ENCODE measurements around the gene SCD. TPM values are rescaled to one million over a fixed set of nuclear protein-coding genes. Genes with fewer than 3 reads are reported as not detected.
A peak's percentile ranks its signal among the peaks of the same experiment; 100 is the strongest.

SCD gene
- total and polyA plus RNA-seq, 2 of the 13 experiments (the other 11 are each of a cell fraction or from before 2014, with no cell fraction given), result 492 to 512 TPM

DNA sequence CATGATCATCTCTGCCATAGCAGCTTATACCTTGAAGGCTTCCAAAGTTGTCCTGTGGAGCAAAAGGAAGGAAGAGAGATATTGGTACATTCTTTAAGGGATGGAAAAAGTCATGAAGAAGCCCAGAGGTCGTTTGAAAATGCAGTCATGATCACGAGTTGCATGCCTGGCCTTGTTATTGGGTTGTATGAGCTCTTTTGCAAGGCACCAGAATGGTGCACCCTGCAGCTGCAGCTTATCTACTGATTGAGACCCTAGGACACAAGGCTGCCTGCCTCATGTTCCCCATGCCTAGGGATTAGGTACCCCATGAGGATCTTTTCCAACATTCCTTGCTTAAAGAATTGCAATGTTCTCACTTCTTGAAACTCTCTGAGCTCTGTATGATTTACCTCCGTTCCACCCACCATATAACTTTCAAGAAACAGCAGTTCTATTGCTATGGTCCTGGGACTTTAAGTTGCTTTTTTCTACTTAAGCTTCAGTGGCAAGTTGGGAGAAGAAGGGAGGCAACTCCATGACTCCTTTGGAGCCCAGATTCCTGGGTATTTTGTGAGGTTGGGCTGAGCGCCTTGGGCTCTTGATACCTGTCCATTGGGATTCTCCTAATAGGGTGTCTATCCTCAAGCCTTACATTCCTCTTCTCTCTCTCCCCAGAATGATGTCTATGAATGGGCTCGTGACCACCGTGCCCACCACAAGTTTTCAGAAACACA is 6.9 kb downstream of the SCD start:
- intact Hi-C loops (cut with micrococcal nuclease; ENCODE audit: unreplicated experiment), result no loop called here

More for the DNA sequence above, 6.9 kb downstream of the SCD start:
- POLR2A ChIA-PET, result interaction anchor here (1.1 to 2.1 kb wide), 4 partner anchors 8 to 19 kb away, joined by 4 to 10 read pairs (median 6); no protein-coding TSS in a partner anchor
- Histone ChIP-seq H3K4me2 (ENCODE audit: low read depth, low read length) (peak overlapping the region; percentile 53), H3K27ac (ENCODE audit: extremely low read length, insufficient read depth, low read length) (no peak overlapping the region), H2AFZ (ENCODE audit: low read length) (no peak overlapping the region), H3K36me3 (replicated peaks in 1 of 2; ENCODE audit: control insufficient read depth in 1 of 2, insufficient read depth in 2 of 2, low read length in 2 of 2) (peaks cover 33 to 88% of the 10 kb centered on the region in 2 experiments), H3K4me3 (replicated peaks in 1 of 3; ENCODE audit: insufficient read depth in 1 of 3, low read depth in 2 of 3, low read length in 3 of 3) (peak overlapping the region in 1 of 3 experiments; percentile 17; a peak in 1 of 6 replicates), H3K4me1 (ENCODE audit: insufficient read depth, low read length) (peaks cover 99% of the 10 kb centered on the region), H4K20me1 (ENCODE audit: insufficient read depth, low read length) (peaks cover 91% of the 10 kb centered on the region), H3K79me2 (ENCODE audit: insufficient read depth, low read length) (peaks cover 79% of the 10 kb centered on the region), H3K9ac (ENCODE audit: insufficient read depth, low read depth, low read length) (no peak overlapping the region), H3K9me3 (ENCODE audit: low read length) (no peaks in the 10 kb centered on the region), H3K27me3 (ENCODE audit: control insufficient read depth in 1 of 2, insufficient read depth in 2 of 2, low read length in 2 of 2) (no peaks in the 10 kb centered on the region)
- CTCF ChIA-PET (ENCODE audit: low intra/inter-chr PET ratio, low total read pairs), result no interaction called here
- ATAC-seq (no peak), FAIRE-seq (no peak), DNase-seq (ENCODE audit: low spot score) (no peak)
- WGBS (ENCODE audit: low lambda C conversion rate), result 86% methylated on average over 6 of the region's 6 CpGs
- TF ChIP-seq RBFOX2 (IDR thresholded peaks at IDR 0.05; ENCODE audit: low read depth, low read length) (peak; percentile 80), POLR2A (IDR thresholded peaks at IDR 0.05; ENCODE audit: insufficient read depth in 1 of 2, low read depth in 2 of 2, low read length in 2 of 2) (peak; percentile 33 to 61; a peak in 3 of 4 replicates)
- TF ChIP-seq, protein P1, sequence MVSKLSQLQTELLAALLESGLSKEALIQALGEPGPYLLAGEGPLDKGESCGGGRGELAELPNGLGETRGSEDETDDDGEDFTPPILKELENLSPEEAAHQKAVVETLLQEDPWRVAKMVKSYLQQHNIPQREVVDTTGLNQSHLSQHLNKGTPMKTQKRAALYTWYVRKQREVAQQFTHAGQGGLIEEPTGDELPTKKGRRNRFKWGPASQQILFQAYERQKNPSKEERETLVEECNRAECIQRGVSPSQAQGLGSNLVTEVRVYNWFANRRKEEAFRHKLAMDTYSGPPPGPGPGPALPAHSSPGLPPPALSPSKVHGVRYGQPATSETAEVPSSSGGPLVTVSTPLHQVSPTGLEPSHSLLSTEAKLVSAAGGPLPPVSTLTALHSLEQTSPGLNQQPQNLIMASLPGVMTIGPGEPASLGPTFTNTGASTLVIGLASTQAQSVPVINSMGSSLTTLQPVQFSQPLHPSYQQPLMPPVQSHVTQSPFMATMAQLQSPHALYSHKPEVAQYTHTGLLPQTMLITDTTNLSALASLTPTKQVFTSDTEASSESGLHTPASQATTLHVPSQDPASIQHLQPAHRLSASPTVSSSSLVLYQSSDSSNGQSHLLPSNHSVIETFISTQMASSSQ (IDR thresholded peaks at IDR 0.05; ENCODE audit: low read depth), result no peak
- TF ChIP-seq, protein P1 (CRISPR knock-in tag; IDR thresholded peaks at IDR 0.05; ENCODE audit: borderline replicate concordance), result no peak
- no TSS peak for BruUV-seq (replicated peaks)
- in situ Hi-C loops (cut with HindIII; ENCODE audit: extremely low pct_ligation_motif_present, low pct_unique_long_range_greater_than_20kb), result no loop called here
